Testis (tissue), 3 donors: ENCODE results near the gene PIAS4. TPM values are rescaled to one million over a fixed set of nuclear protein-coding genes. Genes with fewer than 3 reads are reported as not detected.

Source experiments
- DNase-seq: peaks from one replicate; pipeline ENCODE4 v3.0.0-alpha.2; 2019
- H3K27ac ChIP-seq, 2 donors: fragments of 200-600 bp; sonication (generic); one replicate each; pipeline ENCODE4 v1.5.1; 2019
- H3K27me3 ChIP-seq: fragments of 200-600 bp; sonication (generic); one replicate; pipeline ENCODE4 v1.5.1; 2019
- H3K36me3 ChIP-seq: fragments of 200-600 bp; sonication (generic); one replicate; pipeline ENCODE4 v1.5.1; 2017; ENCODE audit warnings: low read depth; ENCODE audit errors: missing control alignments
- H3K4me1 ChIP-seq: fragments of 200-600 bp; sonication (generic); one replicate; pipeline ENCODE4 v1.5.1; 2019
- H3K4me3 ChIP-seq, 2 donors: fragments of 200-600 bp; sonication (generic); one replicate each; pipeline ENCODE4 v1.5.1; 2017 to 2019
- H3K9me3 ChIP-seq: fragments of 200-600 bp; sonication (generic); one replicate; pipeline ENCODE4 v1.5.1; 2017
- CTCF ChIP-seq, 3 experiments: fragments of 450-650 bp in 2 of 3; fragments of 200-600 bp in 1 of 3; sonication (generic) in 1 of 3; IDR thresholded peaks; one replicate each; pipeline ENCODE4 v1.5.1; 2016 to 2019; ENCODE audit warnings: antibody characterized with exemption in 3 of 3, mild to moderate bottlenecking in 2 of 3, moderate library complexity in 1 of 3
- POLR2A ChIP-seq: fragments of 450-650 bp; IDR thresholded peaks from one replicate; pipeline ENCODE4 v1.6.1; 2017; ENCODE audit warnings: antibody characterized with exemption, mild to moderate bottlenecking, moderate library complexity
- WGBS, 2 donors: methylation state at CpG; one replicate each; pipeline ENCODE4 v1.1.5; 2018; 5-methylcytosine and 5-hydroxymethylcytosine counted together
- intact Hi-C: fragments of 100-400 bp; cut with DNase I; formaldehyde crosslinking; loops from one replicate; pipeline ENCODE4 v1.15.1; 2023; ENCODE audit warnings: low total_unique reads
- microRNA counts, 2 donors: library from miRNA; unstranded; fragments of <30 nt; microRNA quantifications; one replicate each; lab custom pipeline; 2016
- microRNA-seq, 2 donors: library from miRNA; unstranded; fragments of <30 nt; microRNA quantifications; one replicate each; pipeline ENCODE4, GENCODE V29; 2016; ENCODE audit warnings: borderline number of aligned reads in 2 of 2, borderline replicate concordance in 1 of 2
- polyA plus RNA-seq: library from polyadenylated mRNA; stranded (reverse); fragments of 350-450 nt; fragmentation: Illumina TruSeq; extraction: RNeasy Lipid Tissue Mini Kit (QIAGEN cat#74804); gene quantifications from one replicate; pipeline ENCODE4 v1.2.3, GENCODE V29; 2014; ENCODE audit warnings: low read depth, low replicate concordance; ENCODE audit not compliant: insufficient read depth
- small RNA-seq, 2 donors: library from RNA; depleted of rRNA; stranded (forward); fragments of <200 nt; gene quantifications; one replicate each; pipeline ENCODE3, GENCODE V24; 2016
- total RNA-seq, 2 donors: library from RNA; depleted of rRNA; stranded (reverse); fragments of >200 nt; gene quantifications; one replicate each; pipeline ENCODE4 v1.2.3, GENCODE V29; 2016

Gene PIAS4
- total and polyA plus RNA-seq, 3 donors from 2014 or later: 89.1 to 142 (median 94.5) TPM

- intact Hi-C loops: no loop called here
- no peaks in the 10 kb centered on the region for H3K36me3 ChIP-seq
- no peak overlapping the region for H3K27ac ChIP-seq
- 54 to 89% methylated on average over 2 of the region's 2 CpGs for WGBS, 2 donors
- H3K27me3 ChIP-seq: no peaks in the 10 kb centered on the region
- no peaks in the 10 kb centered on the region for H3K4me1 ChIP-seq
- DNase-seq: no peak
- TF ChIP-seq POLR2A: no peak
- TF ChIP-seq CTCF (IDR thresholded peaks at IDR 0.05): no peak
- no peaks in the 10 kb centered on the region for H3K9me3 ChIP-seq
- no peak overlapping the region for H3K4me3 ChIP-seq
These were observed 81.4 kb downstream of the PIAS4 start for GRCh38 chr19:4088975-4089374.

MicroRNAs within 50 kb of the gene (microRNA counts, 767-probe panel; counts per million panel counts)
- microRNA hsa-miR-637 (lab: Ali Mortazavi, UCI): 0 to 152 counts per million in 2 donors

Small RNA genes lying within 50 kb of the gene (microRNA-seq; reads per million reads assigned to microRNA genes)
- gene MIR637: 0 to 0.70 reads per million in 2 donors

Small RNA genes lying within 50 kb of the gene (small RNA-seq; reads per million reads assigned to genes)
- gene SNORD37: 7.0 to 9.4 reads per million in 2 donors

Other genes with a start within 250 kb of the PIAS4 start
- 10 to 100 TPM; 34.4 to 48.3 TPM for gene APBA3, start 246.0 kb upstream of the PIAS4 start, total RNA-seq
- gene APBA3, start 246.0 kb upstream of the PIAS4 start, polyA plus RNA-seq: 12.0 TPM
- 10 to 100 TPM; 42.4 to 57.4 TPM for gene MRPL54, start 245.1 kb upstream of the PIAS4 start, total RNA-seq
- 96.4 TPM for gene MRPL54, start 245.1 kb upstream of the PIAS4 start, polyA plus RNA-seq
- gene RAX2, start 235.5 kb upstream of the PIAS4 start, total RNA-seq: under 1 TPM in 1 of 2 donors, not detected in 1; 0.24 TPM
- gene RAX2, start 235.5 kb upstream of the PIAS4 start, polyA plus RNA-seq: not detected
- gene MATK, start 221.4 kb upstream of the PIAS4 start, total RNA-seq: 10 to 100 TPM; 10.1 TPM
- gene MATK, start 221.4 kb upstream of the PIAS4 start, polyA plus RNA-seq: 6.0 TPM
- 10 to 100 TPM; 23.4 to 34.1 TPM for gene ZFR2, start 138.7 kb upstream of the PIAS4 start, total RNA-seq
- gene ZFR2, start 138.7 kb upstream of the PIAS4 start, polyA plus RNA-seq: 35.0 TPM
- gene ATCAY, start 127.1 kb upstream of the PIAS4 start, total RNA-seq: 1 to 10 TPM; 1.7 to 4.8 TPM
- 0.32 TPM for gene ATCAY, start 127.1 kb upstream of the PIAS4 start, polyA plus RNA-seq
- 1 to 10 TPM; 1.7 to 3.2 TPM for gene NMRK2, start 74.7 kb upstream of the PIAS4 start, total RNA-seq
- 1.7 TPM for gene NMRK2, start 74.7 kb upstream of the PIAS4 start, polyA plus RNA-seq
- 100 to 1,000 TPM; 102 to 111 TPM for gene DAPK3, start 36.6 kb upstream of the PIAS4 start, total RNA-seq
- 89.8 TPM for gene DAPK3, start 36.6 kb upstream of the PIAS4 start, polyA plus RNA-seq
- gene EEF2, start 22.3 kb upstream of the PIAS4 start, total RNA-seq: 1,000 to 10,000 TPM in 1 of 2 donors, 100 to 1,000 TPM in 1; 909 to 1,599 TPM
- gene EEF2, start 22.3 kb upstream of the PIAS4 start, polyA plus RNA-seq: 1,429 TPM
- gene ZBTB7A, start 59.2 kb downstream of the PIAS4 start, total RNA-seq: 10 to 100 TPM; 42.2 to 49.4 TPM
- 7.5 TPM for gene ZBTB7A, start 59.2 kb downstream of the PIAS4 start, polyA plus RNA-seq
- 100 to 1,000 TPM; 181 to 225 TPM for gene MAP2K2, start 116.4 kb downstream of the PIAS4 start, total RNA-seq
- 241 TPM for gene MAP2K2, start 116.4 kb downstream of the PIAS4 start, polyA plus RNA-seq
- under 1 TPM; 0.56 to 0.63 TPM for gene CREB3L3, start 145.9 kb downstream of the PIAS4 start, total RNA-seq
- 0.36 TPM for gene CREB3L3, start 145.9 kb downstream of the PIAS4 start, polyA plus RNA-seq
- gene SIRT6, start 174.8 kb downstream of the PIAS4 start, total RNA-seq: 10 to 100 TPM; 22.0 to 29.2 TPM
- gene SIRT6, start 174.8 kb downstream of the PIAS4 start, polyA plus RNA-seq: 14.7 TPM
- gene ANKRD24, start 175.0 kb downstream of the PIAS4 start, total RNA-seq: 10 to 100 TPM; 20.4 to 21.1 TPM
- gene ANKRD24, start 175.0 kb downstream of the PIAS4 start, polyA plus RNA-seq: 16.5 TPM
- 1 to 10 TPM; 1.3 to 8.4 TPM for gene EBI3, start 221.8 kb downstream of the PIAS4 start, total RNA-seq
- gene EBI3, start 221.8 kb downstream of the PIAS4 start, polyA plus RNA-seq: 1.9 TPM
- gene YJU2, start 239.3 kb downstream of the PIAS4 start, total RNA-seq: 10 to 100 TPM; 26.1 to 36.6 TPM
- 31.1 TPM for gene YJU2, start 239.3 kb downstream of the PIAS4 start, polyA plus RNA-seq